Skeletal muscle tissue (tissue), 4 donors: ENCODE data around the gene CSNK1G2. TPM values are rescaled to one million over a fixed set of nuclear protein-coding genes. Genes with fewer than 3 reads are reported as not detected.

ENCODE experiments used
- H3K27ac ChIP-seq: one replicate; pipeline ENCODE4 v1.7.0; 2013; ENCODE audit warnings: mild to moderate bottlenecking, low read depth, low read length, inconsistent platforms
- H3K27me3 ChIP-seq, 3 donors: one replicate each; pipeline ENCODE4 v1.7.0; 2013; ENCODE audit warnings: low read length in 3 of 3; ENCODE audit not compliant: control insufficient read depth in 3 of 3, insufficient read depth in 3 of 3
- H3K36me3 ChIP-seq, 3 donors: one replicate each; pipeline ENCODE4 v1.7.0; 2013; ENCODE audit warnings: low read length in 3 of 3; ENCODE audit not compliant: control insufficient read depth in 3 of 3, insufficient read depth in 3 of 3
- H3K4me1 ChIP-seq, 3 donors: one replicate each; pipeline ENCODE4 v1.7.0; 2013; ENCODE audit warnings: low read length in 3 of 3, mild to moderate bottlenecking in 3 of 3; ENCODE audit not compliant: control insufficient read depth in 3 of 3, insufficient read depth in 3 of 3
- H3K4me3 ChIP-seq, 3 donors: one replicate each; pipeline ENCODE4 v1.7.0; 2013; ENCODE audit warnings: low read length in 3 of 3
- H3K9ac ChIP-seq, 3 donors: one replicate each; pipeline ENCODE4 v1.7.0; 2013; ENCODE audit warnings: low read length in 3 of 3, mild to moderate bottlenecking in 3 of 3, moderate library complexity in 2 of 3, low read depth in 1 of 3
- H3K9me3 ChIP-seq, 3 donors: one replicate each; pipeline ENCODE4 v1.7.0; 2013; ENCODE audit warnings: low read length in 3 of 3; ENCODE audit not compliant: control insufficient read depth in 3 of 3
- total RNA-seq: library from RNA; depleted of rRNA; stranded (reverse); fragments of >200 nt; gene quantifications from one replicate; pipeline ENCODE4 v1.2.3, GENCODE V29; 2014
- donor health status: Osteomylitis.

CSNK1G2 gene
- total RNA-seq, 1 donor from 2014 or later, result 24.0 TPM

- Histone ChIP-seq H3K9ac (no peak overlapping the region), H3K27ac (no peak overlapping the region), H3K27me3 (no peaks in the 10 kb centered on the region), H3K36me3 (peaks cover 0 to 3% (median 0%) of the 10 kb centered on the region in 3 donors), H3K4me1 (peaks cover 0 to 7% (median 0%) of the 10 kb centered on the region in 3 donors), H3K4me3 (no peak overlapping the region), H3K9me3 (no peaks in the 10 kb centered on the region)
Measured at GRCh38 chr19:1950640-1951039, 9.7 kb downstream of the CSNK1G2 start.

DNA sequence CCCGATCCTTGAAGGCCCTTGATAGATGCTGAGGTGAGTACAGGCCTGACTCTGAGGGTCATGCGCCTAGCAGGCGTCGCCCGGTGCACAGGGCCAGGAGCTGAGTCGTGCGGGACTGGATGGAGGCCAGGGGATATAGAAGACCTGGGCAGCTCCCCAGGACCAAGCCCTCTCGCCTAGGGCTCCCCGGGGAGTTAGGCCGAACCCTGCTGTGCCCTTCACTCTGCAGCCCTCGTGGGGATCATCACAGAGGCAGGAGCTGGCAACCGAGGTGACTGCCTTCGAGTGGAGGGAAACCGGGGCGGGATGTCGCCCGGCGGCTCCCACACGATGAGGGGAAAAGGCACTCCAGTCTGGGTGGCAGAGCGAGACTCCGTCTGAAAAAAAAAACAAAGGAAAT lies 11.7 kb downstream of the CSNK1G2 start:
- peaks cover 7 to 27% (median 14%) of the 10 kb centered on the region in 3 donors for H3K4me1 ChIP-seq
- no peak overlapping the region for H3K27ac ChIP-seq
- H3K4me3 ChIP-seq, result no peak overlapping the region
- peaks cover 0 to 3% (median 0%) of the 10 kb centered on the region in 3 donors for H3K36me3 ChIP-seq
- H3K9ac ChIP-seq, result no peak overlapping the region
- no peaks in the 10 kb centered on the region for H3K9me3 ChIP-seq
- no peaks in the 10 kb centered on the region for H3K27me3 ChIP-seq

DNA sequence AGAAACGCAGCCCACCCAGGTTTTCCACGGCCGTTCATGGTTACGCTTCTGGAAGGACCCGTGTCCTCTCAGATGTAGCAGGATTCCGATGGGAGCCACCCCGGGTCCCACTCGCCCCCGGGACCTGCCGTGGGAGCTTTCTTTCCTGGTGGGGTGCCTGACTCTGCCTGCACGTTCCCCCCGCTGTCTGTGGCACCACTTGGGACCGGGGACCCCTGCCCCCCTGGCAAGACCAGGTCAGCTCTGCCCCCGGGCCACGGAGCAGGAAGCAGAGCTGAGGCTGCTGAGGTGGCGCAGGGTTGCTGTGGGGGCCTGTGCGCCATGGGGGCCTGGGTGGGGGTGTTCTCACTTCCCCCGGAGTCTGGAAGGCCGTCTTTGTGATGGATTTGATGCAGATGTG lies 12.1 kb downstream of the CSNK1G2 start:
- H3K27me3 ChIP-seq, result no peaks in the 10 kb centered on the region
- H3K4me3 ChIP-seq, result no peak overlapping the region
- H3K4me1 ChIP-seq, result peaks cover 7 to 31% (median 14%) of the 10 kb centered on the region in 3 donors
- no peak overlapping the region for H3K27ac ChIP-seq
- H3K9ac ChIP-seq, result no peak overlapping the region
- H3K36me3 ChIP-seq, result peaks cover 0 to 3% (median 0%) of the 10 kb centered on the region in 3 donors
- no peaks in the 10 kb centered on the region for H3K9me3 ChIP-seq

DNA sequence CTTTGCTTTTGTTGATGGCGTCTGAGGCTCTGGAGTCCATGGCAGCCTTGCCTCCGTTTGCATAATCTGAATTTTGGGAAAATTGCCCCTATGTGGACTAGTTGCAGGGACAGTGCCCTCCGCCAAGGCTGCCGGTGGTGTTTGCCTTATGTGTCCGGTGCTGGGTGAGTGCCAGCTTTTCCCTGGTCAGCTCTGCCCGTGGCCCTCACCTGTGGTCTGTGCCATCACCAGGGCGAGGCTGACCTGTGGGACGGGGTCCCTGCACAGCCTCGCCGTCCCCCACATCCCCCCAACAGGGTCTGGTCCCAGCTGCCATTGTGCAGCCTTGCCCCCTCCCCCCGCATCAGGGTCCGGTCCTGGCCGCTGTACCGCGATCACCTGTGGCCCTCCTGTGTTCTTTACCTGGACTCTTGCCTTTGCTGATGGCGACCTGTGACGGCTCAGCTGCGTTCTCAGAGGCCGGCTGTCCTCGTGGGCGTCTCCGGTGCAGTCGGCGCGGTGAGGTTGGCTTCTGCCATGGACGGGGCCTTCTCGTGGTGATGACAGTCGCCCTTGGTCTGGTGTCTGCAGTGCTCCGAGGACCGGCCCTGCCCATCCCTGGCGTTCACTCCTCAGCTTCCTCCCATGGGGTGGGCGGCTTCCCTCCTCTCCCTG lies 12.6 kb downstream of the CSNK1G2 start:
- Histone ChIP-seq H3K9ac (no peak overlapping the region), H3K9me3 (no peaks in the 10 kb centered on the region), H3K27me3 (no peaks in the 10 kb centered on the region), H3K36me3 (peaks cover 0 to 3% (median 0%) of the 10 kb centered on the region in 3 donors), H3K27ac (no peak overlapping the region), H3K4me1 (peaks cover 7 to 31% (median 14%) of the 10 kb centered on the region in 3 donors), H3K4me3 (no peak overlapping the region)

DNA sequence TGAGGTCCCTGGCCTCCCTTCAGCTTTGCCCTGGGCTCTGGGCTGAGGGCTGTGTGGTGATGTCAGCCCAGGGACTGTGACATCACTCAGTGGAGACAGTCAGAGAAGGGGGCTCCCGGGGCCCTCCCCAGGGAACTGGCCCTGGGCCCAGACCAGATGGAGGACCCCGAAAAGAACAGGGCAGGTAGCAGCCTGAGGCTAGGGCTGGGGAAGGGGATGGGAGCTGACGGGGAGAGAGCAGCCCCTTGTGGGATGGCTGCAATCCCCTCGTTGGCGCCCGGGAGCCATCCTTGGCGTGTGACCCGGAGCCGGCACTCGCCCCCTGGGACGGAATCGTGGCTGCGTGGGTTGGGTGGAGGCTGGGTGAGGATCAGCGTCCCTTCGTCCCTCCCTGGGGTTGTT lies 13.6 kb downstream of the CSNK1G2 start:
- H3K36me3 ChIP-seq, result peaks cover 0 to 3% (median 0%) of the 10 kb centered on the region in 3 donors
- H3K4me3 ChIP-seq, result no peak overlapping the region
- H3K27me3 ChIP-seq, result no peaks in the 10 kb centered on the region
- no peak overlapping the region for H3K9ac ChIP-seq
- peaks cover 7 to 31% (median 14%) of the 10 kb centered on the region in 3 donors for H3K4me1 ChIP-seq
- H3K27ac ChIP-seq, result no peak overlapping the region
- no peaks in the 10 kb centered on the region for H3K9me3 ChIP-seq

GRCh38 chr19:1955171-1956121 lies 14.5 kb downstream of the CSNK1G2 start:
- no peaks in the 10 kb centered on the region for H3K9me3 ChIP-seq
- no peaks in the 10 kb centered on the region for H3K27me3 ChIP-seq
- H3K9ac ChIP-seq, result no peak overlapping the region
- no peak overlapping the region for H3K4me3 ChIP-seq
- no peak overlapping the region for H3K27ac ChIP-seq
- H3K4me1 ChIP-seq, result peaks cover 7 to 31% (median 14%) of the 10 kb centered on the region in 3 donors
- peaks cover 0 to 3% (median 0%) of the 10 kb centered on the region in 3 donors for H3K36me3 ChIP-seq

DNA sequence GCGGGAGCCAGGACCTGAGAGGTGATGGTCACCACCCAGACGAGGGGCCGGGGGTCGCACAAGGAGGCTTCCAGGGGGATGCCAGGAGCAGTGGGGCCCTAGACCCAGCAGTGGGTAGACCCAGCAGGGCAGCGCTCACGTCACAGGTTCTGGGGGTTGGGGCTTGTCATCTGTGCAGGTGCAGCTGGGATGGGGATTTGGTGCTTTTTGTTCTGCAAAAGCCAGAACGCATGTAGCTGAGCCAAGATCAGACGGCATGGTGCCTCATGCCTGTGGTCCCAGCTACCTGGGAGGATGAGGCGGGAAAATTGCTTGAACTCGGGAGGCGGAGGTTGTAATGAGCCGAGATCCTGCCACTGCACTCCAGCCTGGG lies 15.1 kb downstream of the CSNK1G2 start:
- Histone ChIP-seq H3K4me1 (peaks cover 7 to 31% (median 14%) of the 10 kb centered on the region in 3 donors), H3K27me3 (no peaks in the 10 kb centered on the region), H3K27ac (no peak overlapping the region), H3K4me3 (no peak overlapping the region), H3K9me3 (no peaks in the 10 kb centered on the region), H3K9ac (peak overlapping the region in 1 of 3 donors; percentile 82), H3K36me3 (peaks cover 0 to 3% (median 0%) of the 10 kb centered on the region in 3 donors)

DNA sequence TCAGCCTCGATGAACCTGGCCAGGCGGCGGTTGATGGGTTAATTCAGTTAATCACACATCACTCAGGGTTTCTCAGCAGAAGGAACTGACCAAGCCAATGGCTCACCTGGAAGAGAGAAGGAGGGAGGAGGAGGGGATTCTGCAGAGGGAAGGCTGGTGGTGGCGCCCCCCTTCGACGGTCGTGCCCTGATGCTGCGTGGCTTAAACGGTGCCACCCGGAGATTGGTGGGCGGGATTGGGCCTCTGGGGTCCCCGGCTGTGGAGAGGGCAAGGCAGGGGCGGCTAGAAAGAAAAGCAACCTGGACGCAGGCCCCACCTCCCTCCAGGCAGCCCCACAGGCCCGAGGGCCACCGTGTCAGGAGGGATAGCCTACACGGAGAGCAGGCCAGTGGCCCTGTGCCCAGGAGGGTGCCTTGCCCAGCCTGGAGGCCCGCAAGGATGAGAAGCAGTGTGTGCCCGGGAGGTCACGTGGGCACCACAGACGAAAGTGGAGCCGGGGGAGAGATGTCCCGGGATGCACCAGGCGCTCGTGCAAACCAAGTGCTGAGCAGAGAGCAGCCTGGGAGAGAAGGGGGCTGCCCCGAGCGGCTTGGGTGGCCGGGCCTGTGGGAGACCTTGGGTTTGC lies 16.0 kb downstream of the CSNK1G2 start:
- Histone ChIP-seq H3K36me3 (peaks cover 0 to 1% (median 0%) of the 10 kb centered on the region in 3 donors), H3K27me3 (no peaks in the 10 kb centered on the region), H3K9ac (peak overlapping the region; percentile 45 to 82 (median 57)), H3K4me3 (peak overlapping the region in 1 of 3 donors; percentile 52), H3K4me1 (peaks cover 7 to 31% (median 14%) of the 10 kb centered on the region in 3 donors), H3K9me3 (no peaks in the 10 kb centered on the region), H3K27ac (peak overlapping the region; percentile 51)

- Histone ChIP-seq H3K4me1 (peaks cover 7 to 31% (median 14%) of the 10 kb centered on the region in 3 donors), H3K27me3 (no peaks in the 10 kb centered on the region), H3K9ac (peak overlapping the region in 2 of 3 donors; percentile 57 to 82), H3K36me3 (peaks cover 0 to under 1% (median under 1%) of the 10 kb centered on the region in 3 donors), H3K4me3 (peak overlapping the region in 1 of 3 donors; percentile 52), H3K9me3 (no peaks in the 10 kb centered on the region), H3K27ac (no peak overlapping the region)
Measured at GRCh38 chr19:1957562-1958248, 16.7 kb downstream of the CSNK1G2 start.
